BJ (cell line): Measurements from ENCODE around the gene TYW1B. TPM values are rescaled to one million over a fixed set of nuclear protein-coding genes. Genes with fewer than 3 reads are reported as not detected.
"Not testable (repeated sequence)": the region's sequence is repeated elsewhere in the genome, so short reads cannot be mapped to it uniquely, and the experiment has no call there.

Experiments
- CTCF ChIA-PET: fragments of 350-600 bp; formaldehyde crosslinking; extraction: SDS; loops from one replicate; lab custom pipeline; 2021; ENCODE audit warnings: antibody characterized with exemption, inconsistent platforms; lab: Yijun Ruan, JAX
- POLR2A ChIA-PET: fragments of 300-600 bp; sonication (Branson Sonifier 250); formaldehyde crosslinking; extraction: SDS; loops from one replicate; lab custom pipeline; 2021; ENCODE audit warnings: antibody characterized with exemption; lab: Charles Lee
- DNase-seq: peaks from one replicate; pipeline ENCODE4 v3.0.0-alpha.2; 2011; ENCODE audit warnings: low read depth
- H3K27me3 ChIP-seq: 2 replicates; pipeline ENCODE4 v1.6.0; 2011; ENCODE audit warnings: low read length; ENCODE audit not compliant: control insufficient read depth, insufficient read depth
- H3K36me3 ChIP-seq: 2 replicates; pipeline ENCODE4 v1.5.1; 2011; ENCODE audit warnings: low read length; ENCODE audit not compliant: control insufficient read depth, insufficient read depth
- H3K4me3 ChIP-seq: 2 replicates; pipeline ENCODE4 v1.5.1; 2011; ENCODE audit warnings: low read depth, mild to moderate bottlenecking, control low read depth, low read length
- polyA plus RNA-seq: library from polyadenylated mRNA; depleted of rRNA; stranded (reverse); fragments of >200 nt; gene quantifications from 2 replicates; pipeline ENCODE4 v1.2.3, GENCODE V29; 2011
- TF ChIP-seq, protein P1 (sequence below): IDR thresholded peaks from 2 replicates; pipeline ENCODE4 v1.5.1; 2011; ENCODE audit warnings: low read depth, mild to moderate bottlenecking, control low read depth, inconsistent platforms, low read length, moderate library complexity; ENCODE audit not compliant: insufficient read depth

TYW1B gene
- polyA plus RNA-seq, 1 experiment: 0.37 TPM

DNA sequence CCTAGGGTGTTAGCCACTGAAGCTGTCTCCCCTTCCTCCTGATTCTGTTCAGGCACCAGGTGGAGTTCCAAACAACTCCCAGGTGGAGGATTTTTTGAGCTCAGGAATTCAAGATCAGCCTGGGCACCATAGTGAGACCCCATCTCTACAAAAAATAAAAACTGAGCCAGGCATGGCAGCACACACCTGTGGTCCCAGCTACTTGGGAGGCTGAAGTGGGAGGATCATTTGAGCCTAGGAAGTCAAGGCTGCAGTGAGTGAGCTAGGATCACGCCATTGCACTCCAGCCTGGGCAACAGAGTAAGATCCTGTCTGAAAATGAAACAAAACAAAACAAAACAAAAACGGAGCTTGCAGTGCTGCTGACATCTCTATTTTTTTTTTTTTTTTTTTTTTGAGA, 287.1 kb downstream of the TYW1B start:
- CTCF ChIA-PET: no interaction called here

DNA sequence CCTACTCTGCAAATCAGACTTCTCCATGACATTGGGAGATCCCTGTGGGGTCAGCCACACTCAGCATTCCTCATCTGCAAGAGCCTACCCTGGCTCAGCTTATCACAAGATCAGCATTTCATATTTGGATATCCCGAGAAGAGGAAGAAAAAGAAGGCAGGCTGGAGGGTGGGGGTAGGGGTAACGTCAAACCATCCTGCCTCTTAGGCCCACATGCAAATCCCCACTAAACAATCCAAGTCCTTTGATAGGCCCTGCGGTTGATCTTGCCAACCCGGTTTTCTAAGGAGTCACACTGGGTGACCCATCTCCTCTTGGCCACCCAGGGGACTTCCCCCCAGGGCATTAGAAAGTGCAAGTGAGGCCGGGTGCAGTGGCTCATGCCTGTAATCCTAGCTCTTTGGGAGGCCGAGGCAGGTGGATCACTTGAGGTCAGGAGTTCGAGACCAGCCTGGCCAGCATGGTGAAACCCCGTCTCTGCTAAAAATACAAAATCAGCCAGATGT, 287.8 kb downstream of the TYW1B start:
- TF ChIP-seq, protein P1, sequence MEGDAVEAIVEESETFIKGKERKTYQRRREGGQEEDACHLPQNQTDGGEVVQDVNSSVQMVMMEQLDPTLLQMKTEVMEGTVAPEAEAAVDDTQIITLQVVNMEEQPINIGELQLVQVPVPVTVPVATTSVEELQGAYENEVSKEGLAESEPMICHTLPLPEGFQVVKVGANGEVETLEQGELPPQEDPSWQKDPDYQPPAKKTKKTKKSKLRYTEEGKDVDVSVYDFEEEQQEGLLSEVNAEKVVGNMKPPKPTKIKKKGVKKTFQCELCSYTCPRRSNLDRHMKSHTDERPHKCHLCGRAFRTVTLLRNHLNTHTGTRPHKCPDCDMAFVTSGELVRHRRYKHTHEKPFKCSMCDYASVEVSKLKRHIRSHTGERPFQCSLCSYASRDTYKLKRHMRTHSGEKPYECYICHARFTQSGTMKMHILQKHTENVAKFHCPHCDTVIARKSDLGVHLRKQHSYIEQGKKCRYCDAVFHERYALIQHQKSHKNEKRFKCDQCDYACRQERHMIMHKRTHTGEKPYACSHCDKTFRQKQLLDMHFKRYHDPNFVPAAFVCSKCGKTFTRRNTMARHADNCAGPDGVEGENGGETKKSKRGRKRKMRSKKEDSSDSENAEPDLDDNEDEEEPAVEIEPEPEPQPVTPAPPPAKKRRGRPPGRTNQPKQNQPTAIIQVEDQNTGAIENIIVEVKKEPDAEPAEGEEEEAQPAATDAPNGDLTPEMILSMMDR: no peak
- ChIA-PET POLR2A (no interaction called here), CTCF (no interaction called here)
- H3K27me3 ChIP-seq: no peaks in the 10 kb centered on the region
- no peak overlapping the region for H3K4me3 ChIP-seq
- no peak for DNase-seq
- no peaks in the 10 kb centered on the region for H3K36me3 ChIP-seq

More for the DNA sequence above, 287.1 kb downstream of the TYW1B start:
- TF ChIP-seq, protein P1: no peak
- no peaks in the 10 kb centered on the region for H3K27me3 ChIP-seq
- no peaks in the 10 kb centered on the region for H3K36me3 ChIP-seq
- POLR2A ChIA-PET: no interaction called here
- H3K4me3 ChIP-seq: no peak overlapping the region
- DNase-seq: no peak

DNA sequence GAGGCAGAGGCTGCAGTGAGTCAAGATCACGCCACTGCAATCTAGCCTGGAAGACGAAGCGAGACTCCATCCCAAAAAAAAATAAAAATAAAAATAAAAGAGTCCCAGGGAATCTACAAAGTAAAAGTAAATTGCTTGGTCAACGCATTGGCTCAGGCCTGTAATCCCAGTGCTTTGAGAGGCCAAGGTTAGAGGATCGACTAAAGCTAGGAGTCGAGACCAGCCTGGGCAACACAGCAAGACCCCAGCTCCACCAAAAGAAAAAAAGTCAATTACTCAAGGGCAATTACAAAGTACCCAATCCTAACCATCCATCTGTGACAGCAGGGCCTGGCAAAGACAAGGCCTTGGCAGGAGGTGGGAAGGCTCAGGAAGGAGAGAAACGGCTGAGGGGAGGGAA, 288.3 kb downstream of the TYW1B start:
- Histone ChIP-seq H3K4me3 (no peak overlapping the region), H3K36me3 (no peaks in the 10 kb centered on the region), H3K27me3 (no peaks in the 10 kb centered on the region)
- ChIA-PET CTCF (interaction anchor here (1.2 kb wide), 1 partner anchor 12 kb away, joined by 3 read pairs; no protein-coding TSS in a partner anchor), POLR2A (no interaction called here)
- no peak for DNase-seq
- TF ChIP-seq, protein P1: no peak

DNA sequence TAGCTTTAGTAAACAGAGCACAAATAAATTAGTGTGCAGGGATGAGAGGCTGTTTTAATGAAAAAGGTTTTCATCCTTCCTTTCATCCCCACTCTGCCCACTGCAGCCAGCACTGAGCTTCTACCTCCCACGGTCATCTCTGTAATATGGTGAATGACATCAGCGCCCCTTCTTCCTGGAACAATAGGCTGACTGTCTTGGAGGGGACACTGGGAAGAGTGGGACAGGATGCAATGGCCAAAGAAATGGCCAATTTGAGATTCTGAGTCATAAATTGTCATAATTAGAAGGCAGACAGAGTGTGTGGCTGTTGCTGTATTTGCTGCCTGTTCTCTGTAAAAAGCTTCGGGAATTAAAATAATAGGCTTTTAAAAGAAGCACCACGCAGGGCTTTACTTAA, 289.1 kb downstream of the TYW1B start:
- no peaks in the 10 kb centered on the region for H3K27me3 ChIP-seq
- no peak for DNase-seq
- no peaks in the 10 kb centered on the region for H3K36me3 ChIP-seq
- no peak overlapping the region for H3K4me3 ChIP-seq
- TF ChIP-seq, protein P1: no peak
- CTCF ChIA-PET: interaction anchor here (1.2 kb wide), 1 partner anchor 13 kb away, joined by 3 read pairs; no protein-coding TSS in a partner anchor
- POLR2A ChIA-PET: no interaction called here

DNA sequence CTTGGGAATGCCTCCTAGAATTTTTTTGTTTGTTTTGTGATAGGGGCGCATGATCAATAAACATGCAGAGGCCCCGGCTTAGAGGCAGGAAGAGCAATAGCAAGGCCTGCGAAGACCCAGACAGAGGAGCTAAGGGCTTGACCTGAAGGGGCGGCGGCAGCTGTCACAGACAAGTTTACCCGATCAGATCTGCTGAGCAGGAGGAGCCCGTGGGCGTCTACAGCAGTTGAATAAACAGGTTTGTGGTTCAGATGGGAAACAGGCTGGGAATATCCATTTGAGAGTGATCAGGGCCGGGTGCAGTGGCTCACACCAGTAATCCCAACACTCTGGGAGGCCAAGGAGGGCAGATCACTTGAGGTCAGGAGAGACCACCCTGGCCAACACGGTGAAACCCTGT, 289.9 kb downstream of the TYW1B start:
- TF ChIP-seq, protein P1: no peak
- POLR2A ChIA-PET: no interaction called here
- CTCF ChIA-PET: no interaction called here

DNA sequence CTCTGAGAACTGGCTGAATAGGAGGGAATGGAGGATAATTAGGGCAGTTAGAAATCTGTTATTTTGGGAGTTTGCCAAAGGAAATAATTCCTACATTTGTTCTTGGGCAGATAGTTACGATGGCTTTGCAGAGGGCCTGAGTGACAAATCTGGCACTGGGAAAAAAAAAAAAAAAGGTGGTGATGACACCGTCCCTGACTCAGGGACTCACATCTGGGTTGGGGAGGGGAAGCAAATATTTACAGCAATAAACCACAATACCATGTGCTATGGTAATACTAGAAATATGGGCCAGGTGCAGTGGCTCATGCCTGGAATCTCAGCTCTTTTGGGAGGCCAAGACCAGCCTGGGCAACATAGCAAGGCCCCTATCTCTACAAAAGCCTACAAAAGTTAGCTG, 292.0 kb downstream of the TYW1B start:
- H3K27me3 ChIP-seq, POLR2A ChIA-PET, H3K4me3 ChIP-seq, H3K36me3 ChIP-seq, DNase-seq, CTCF ChIA-PET: not testable (repeated sequence)

More for the DNA sequence above, 289.9 kb downstream of the TYW1B start:
- H3K36me3 ChIP-seq: no peaks in the 10 kb centered on the region
- no peaks in the 10 kb centered on the region for H3K27me3 ChIP-seq
- DNase-seq: no peak
- H3K4me3 ChIP-seq: no peak overlapping the region

DNA sequence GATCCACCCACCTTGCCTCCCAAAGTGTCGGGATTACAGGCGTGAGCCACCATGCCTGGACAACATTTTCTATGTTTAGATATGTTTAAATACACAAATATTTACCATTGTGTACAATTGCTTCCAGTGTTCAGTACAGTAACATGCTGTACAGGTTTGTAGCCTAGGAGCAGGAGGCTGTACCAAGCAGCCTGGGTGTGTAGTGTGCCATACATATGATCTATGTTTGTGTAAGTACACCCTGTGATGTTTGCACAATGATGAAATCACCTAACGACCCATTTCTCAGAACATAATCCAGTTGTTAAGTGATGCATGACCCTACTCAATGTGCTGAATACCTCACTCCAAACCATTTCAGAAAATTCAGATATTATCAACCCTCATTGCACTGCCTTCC, 297.0 kb downstream of the TYW1B start:
- DNase-seq, CTCF ChIA-PET, H3K4me3 ChIP-seq, H3K36me3 ChIP-seq, POLR2A ChIA-PET, H3K27me3 ChIP-seq: not testable (repeated sequence)
